Neutrophil (primary cell): ENCODE measurements around the gene ZNF628.

ENCODE experiments used
- H3K27ac ChIP-seq: fragments of 200-600 bp; sonication (generic); 2 replicates; pipeline ENCODE4 v1.5.1; 2016; ENCODE audit warnings: mild to moderate bottlenecking, moderate library complexity
- H3K27me3 ChIP-seq: fragments of 200-600 bp; sonication (generic); 2 replicates; pipeline ENCODE4 v1.6.0; 2016; ENCODE audit warnings: mild to moderate bottlenecking
- H3K36me3 ChIP-seq: fragments of 200-600 bp; sonication (generic); 2 replicates; pipeline ENCODE4 v1.5.1; 2017
- H3K4me1 ChIP-seq, 2 experiments: fragments of 200-600 bp in 1 of 2; sonication (generic) in 1 of 2; 1 replicate in 1 of 2; 2 replicates in 1 of 2; pipeline versions ENCODE4 v1.5.1 to v1.6.1; 2013 to 2016; ENCODE audit warnings: low read depth in 1 of 2, low read length in 1 of 2, mild to moderate bottlenecking in 1 of 2, moderate library complexity in 1 of 2; ENCODE audit not compliant: control insufficient read depth in 1 of 2, insufficient read depth in 1 of 2
- H3K4me3 ChIP-seq, 2 experiments: fragments of 200-600 bp in 1 of 2; sonication (generic) in 1 of 2; 1 replicate in 1 of 2; 2 replicates in 1 of 2; pipeline ENCODE4 v1.5.1; 2013 to 2016; ENCODE audit warnings: low read depth in 1 of 2, low read length in 1 of 2, mild to moderate bottlenecking in 1 of 2, moderate library complexity in 1 of 2
- H3K9me3 ChIP-seq: fragments of 200-600 bp; sonication (generic); 2 replicates; pipeline ENCODE4 v1.5.1; 2016
- TF ChIP-seq, protein P1 (sequence below): fragments of 200-600 bp; sonication (generic); IDR thresholded peaks from 2 replicates; pipeline ENCODE4 v1.5.1; 2016; ENCODE audit warnings: antibody characterized with exemption

Gene ZNF628

DNA sequence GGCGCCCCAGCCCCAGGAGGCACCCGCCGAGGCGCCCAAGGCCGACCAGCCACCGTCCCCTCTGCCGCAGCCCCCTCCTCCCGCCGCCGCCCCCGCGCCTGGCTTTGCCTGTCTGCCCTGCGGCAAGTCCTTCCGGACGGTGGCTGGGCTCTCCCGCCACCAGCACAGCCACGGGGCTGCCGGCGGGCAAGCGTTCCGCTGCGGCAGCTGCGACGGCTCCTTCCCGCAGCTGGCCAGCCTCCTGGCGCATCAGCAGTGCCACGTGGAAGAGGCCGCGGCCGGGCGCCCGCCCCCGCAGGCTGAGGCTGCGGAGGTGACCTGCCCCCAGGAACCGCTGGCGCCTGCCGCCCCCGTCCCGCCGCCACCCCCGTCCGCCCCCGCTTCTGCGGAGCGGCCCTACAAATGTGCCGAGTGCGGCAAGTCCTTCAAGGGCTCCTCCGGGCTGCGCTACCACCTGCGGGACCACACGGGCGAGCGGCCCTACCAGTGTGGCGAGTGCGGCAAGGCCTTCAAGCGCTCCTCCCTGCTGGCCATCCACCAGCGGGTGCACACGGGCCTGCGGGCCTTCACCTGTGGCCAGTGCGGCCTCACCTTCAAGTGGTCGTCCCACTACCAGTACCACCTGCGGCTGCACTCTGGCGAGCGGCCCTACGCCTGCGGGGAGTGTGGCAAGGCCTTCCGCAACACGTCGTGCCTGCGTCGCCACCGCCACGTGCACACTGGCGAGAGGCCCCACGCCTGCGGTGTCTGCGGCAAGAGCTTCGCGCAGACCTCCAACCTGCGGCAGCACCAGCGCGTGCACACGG is 5.9 kb downstream of the ZNF628 start:
- peaks cover 34% of the 10 kb centered on the region for H3K36me3 ChIP-seq
- H3K4me3 ChIP-seq, result no peak overlapping the region
- no peaks in the 10 kb centered on the region for H3K9me3 ChIP-seq
- H3K27ac ChIP-seq, result no peak overlapping the region
- peaks cover 10 to 13% of the 10 kb centered on the region in 2 experiments for H3K4me1 ChIP-seq
- H3K27me3 ChIP-seq, result peaks cover 38% of the 10 kb centered on the region
- TF ChIP-seq, protein P1, sequence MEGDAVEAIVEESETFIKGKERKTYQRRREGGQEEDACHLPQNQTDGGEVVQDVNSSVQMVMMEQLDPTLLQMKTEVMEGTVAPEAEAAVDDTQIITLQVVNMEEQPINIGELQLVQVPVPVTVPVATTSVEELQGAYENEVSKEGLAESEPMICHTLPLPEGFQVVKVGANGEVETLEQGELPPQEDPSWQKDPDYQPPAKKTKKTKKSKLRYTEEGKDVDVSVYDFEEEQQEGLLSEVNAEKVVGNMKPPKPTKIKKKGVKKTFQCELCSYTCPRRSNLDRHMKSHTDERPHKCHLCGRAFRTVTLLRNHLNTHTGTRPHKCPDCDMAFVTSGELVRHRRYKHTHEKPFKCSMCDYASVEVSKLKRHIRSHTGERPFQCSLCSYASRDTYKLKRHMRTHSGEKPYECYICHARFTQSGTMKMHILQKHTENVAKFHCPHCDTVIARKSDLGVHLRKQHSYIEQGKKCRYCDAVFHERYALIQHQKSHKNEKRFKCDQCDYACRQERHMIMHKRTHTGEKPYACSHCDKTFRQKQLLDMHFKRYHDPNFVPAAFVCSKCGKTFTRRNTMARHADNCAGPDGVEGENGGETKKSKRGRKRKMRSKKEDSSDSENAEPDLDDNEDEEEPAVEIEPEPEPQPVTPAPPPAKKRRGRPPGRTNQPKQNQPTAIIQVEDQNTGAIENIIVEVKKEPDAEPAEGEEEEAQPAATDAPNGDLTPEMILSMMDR, result no peak

DNA sequence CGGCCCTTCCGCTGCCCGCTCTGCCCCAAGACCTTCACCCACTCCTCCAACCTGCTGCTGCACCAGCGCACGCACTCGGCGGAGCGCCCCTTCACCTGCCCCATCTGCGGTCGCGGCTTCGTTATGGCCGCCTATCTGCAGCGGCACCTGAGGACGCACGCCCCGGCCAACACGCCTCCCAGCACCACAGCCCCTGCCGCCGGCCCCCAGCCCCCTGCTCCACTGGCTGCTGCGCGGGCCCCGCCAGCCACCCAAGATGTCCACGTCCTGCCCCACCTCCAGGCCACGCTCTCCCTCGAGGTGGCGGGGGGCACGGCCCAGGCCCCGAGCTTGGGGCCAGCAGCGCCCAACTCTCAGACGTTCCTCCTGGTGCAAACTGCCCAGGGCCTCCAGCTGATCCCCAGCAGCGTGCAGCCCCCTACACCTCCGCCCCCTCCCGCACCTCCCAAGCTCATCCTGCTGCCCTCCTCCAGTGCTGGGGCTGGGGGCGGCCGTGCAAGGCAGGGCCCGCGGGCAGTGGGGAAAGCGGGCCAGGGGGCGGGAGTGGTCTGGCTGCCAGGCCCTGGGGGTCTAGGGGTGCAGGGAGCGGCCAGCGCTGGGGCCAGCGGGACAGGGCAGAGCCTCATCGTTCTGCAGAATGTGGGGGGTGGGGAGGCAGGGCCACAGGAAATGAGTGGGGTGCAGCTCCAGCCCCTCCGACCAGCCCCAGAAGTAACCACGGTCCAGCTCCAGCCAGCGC is 6.7 kb downstream of the ZNF628 start:
- Histone ChIP-seq H3K4me1 (peaks cover 7 to 8% of the 10 kb centered on the region in 2 experiments), H3K4me3 (no peak overlapping the region), H3K27ac (no peak overlapping the region), H3K36me3 (peaks cover 34% of the 10 kb centered on the region), H3K9me3 (no peaks in the 10 kb centered on the region), H3K27me3 (peaks cover 46% of the 10 kb centered on the region)
- TF ChIP-seq, protein P1, result no peak

DNA sequence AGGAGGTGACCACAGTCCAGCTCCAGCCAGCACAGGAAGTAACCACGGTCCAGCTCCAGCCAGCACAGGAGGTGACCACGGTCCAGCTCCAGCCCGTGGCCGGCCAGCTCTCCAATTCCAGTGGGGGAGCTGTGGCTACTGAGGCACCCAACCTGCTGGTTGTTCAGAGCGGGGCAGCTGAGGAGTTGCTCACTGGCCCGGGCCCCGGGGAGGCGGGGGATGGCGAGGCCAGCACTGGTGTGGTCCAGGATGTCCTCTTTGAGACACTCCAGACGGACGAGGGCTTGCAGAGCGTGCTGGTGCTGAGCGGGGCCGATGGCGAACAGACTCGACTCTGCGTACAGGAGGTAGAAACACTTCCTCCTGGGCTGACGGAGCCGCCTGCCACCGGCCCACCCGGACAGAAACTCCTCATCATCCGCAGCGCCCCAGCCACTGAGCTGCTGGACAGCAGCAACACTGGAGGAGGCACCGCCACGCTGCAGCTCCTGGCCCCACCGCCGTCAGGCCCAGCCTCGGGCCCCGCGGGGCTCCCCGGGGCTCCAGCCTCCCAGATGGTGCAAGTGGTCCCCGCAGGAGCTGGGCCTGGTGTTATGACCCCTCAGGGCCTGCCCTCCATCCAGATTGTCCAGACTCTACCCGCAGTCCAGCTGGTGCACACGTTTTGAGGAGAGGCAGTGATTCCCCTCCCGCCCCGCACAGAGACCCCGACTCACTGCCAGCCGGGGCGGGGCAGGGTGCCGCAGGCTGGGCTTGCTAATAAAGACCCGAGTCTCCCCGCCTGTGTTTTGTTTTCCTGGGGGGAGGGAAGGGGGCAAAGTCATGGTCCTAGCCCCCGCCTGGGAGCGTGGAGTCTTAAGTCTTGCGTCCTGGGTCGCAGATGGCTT is 7.5 kb downstream of the ZNF628 start:
- Histone ChIP-seq H3K36me3 (peaks cover 34% of the 10 kb centered on the region), H3K27ac (no peak overlapping the region), H3K9me3 (no peaks in the 10 kb centered on the region), H3K27me3 (peaks cover 54% of the 10 kb centered on the region), H3K4me1 (peaks cover 7 to 8% of the 10 kb centered on the region in 2 experiments), H3K4me3 (no peak overlapping the region)
- TF ChIP-seq, protein P1, result no peak

DNA sequence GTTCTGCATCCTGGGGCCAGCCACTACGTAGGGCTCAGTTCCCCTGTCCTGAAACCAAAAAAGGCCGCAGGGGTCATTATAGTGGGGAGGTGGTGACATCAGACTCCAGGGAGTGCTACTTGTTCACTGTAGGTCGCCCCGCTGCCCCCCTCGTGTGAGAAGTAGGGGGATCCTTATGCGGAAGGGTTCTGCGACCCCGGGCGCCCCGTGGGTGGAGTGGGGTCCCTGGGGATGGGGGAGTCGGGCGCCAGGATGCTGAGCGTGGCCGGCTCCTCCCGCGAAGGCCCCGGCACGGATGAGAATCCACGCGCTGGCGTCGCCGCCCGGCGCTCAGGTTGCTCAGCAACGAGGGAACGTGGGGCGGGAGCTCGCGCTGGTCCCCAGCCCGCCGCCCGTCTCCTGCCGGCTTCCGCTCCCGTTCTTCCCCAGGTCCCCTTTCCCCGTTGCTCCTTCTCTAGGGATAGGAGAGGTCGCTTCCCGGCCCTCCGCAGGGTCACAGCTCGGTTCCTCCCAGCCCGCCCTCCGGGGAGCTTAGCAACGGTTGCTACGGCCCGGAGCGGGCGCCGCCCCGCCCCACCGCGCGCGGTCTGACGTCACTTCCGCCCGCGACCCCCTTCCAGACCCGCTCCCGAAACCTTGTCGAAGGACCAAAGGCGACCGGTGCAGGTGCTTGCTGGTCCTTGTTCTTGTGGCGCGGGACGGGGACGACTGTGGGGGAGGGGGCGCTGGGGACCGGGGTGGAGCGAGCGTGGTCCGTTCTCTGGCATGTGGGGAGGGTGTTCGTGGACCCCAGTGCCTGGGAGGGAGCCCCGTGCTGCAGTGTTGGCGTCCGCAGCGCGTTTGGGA is 8.4 kb downstream of the ZNF628 start, which contains the start of gene NAT14:
NAT14 (plus strand) TSS at position 596 of the 846 bp plus-strand sequence. CDS start 521 bp downstream, outside the sequence.
- Histone ChIP-seq H3K9me3 (no peaks in the 10 kb centered on the region), H3K27me3 (peaks cover 62% of the 10 kb centered on the region), H3K36me3 (peaks cover 34% of the 10 kb centered on the region), H3K27ac (no peak within 1 kb of the TSS), H3K4me1 (peaks cover 7 to 8% of the 10 kb centered on the region in 2 experiments), H3K4me3 (no peak within 1 kb of the TSS)
- TF ChIP-seq, protein P1, result no peak
